Fibroblast of skin of back (primary cell): ENCODE data around the gene DMKN. TPM values are rescaled to one million over a fixed set of nuclear protein-coding genes. Genes with fewer than 3 reads are reported as not detected.
A peak's percentile ranks its signal among the peaks of the same experiment; 100 is the strongest.

Experiments used
- DNase-seq: peaks from one replicate; pipeline ENCODE4 v3.0.0-alpha.2; 2013
- polyA plus RNA-seq, 2 experiments: library from polyadenylated mRNA; unstranded; fragments of 120-200 nt; gene quantifications; one replicate each; pipeline ENCODE4 v1.2.1, GENCODE V29; 2013; ENCODE audit not compliant: insufficient read length in 2 of 2

The DMKN gene, protein sequence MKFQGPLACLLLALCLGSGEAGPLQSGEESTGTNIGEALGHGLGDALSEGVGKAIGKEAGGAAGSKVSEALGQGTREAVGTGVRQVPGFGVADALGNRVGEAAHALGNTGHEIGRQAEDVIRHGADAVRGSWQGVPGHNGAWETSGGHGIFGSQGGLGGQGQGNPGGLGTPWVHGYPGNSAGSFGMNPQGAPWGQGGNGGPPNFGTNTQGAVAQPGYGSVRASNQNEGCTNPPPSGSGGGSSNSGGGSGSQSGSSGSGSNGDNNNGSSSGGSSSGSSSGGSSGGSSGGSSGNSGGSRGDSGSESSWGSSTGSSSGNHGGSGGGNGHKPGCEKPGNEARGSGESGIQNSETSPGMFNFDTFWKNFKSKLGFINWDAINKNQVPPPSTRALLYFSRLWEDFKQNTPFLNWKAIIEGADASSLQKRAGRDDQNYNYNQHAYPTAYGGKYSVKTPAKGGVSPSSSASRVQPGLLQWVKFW
- polyA plus RNA-seq (2013, experiment 1 of 2; ENCODE audit: insufficient read length): 0.38 TPM
- polyA plus RNA-seq (2013, experiment 2 of 2; ENCODE audit: insufficient read length): 1.3 TPM

DNA sequence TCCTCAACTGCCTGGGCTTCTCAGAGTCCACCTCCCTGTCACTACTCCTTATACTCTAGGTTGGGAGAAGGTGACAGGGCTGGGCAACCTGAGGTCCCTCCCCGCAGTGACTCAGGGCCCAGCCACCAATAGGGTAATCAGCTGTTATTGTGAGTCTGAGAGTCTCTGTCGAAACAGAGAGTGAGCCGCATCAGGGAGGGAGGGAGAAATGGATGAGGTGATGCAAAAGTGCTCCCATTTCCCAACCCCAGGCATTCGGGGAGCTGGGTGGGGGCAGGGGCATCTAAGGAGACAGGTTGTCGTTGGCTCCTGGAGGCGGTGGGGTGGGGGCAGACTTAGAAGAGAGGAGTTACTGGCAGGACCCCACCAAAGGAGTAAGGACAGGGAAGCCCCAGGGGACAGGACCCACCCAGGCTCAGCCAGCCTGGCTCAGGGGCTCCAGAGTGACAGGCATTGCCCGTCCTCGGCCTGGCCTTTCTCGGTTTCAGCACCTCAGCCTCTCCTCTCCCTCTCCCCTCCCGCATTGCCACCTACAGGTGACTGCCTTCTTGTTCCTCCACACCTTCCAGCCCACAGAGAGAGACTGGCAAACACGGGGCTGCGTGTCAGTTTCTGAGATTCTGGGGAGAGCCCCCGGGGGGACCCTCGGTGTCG lies at the start of gene DMKN:
DMKN (minus strand) TSS at position 22 of the 654 bp plus-strand sequence. CDS start 174 bp downstream, outside the sequence.
- DNase-seq: peak; percentile 32

GRCh38 chr19:35562776-35563175 lies 49.3 kb upstream of the DMKN start:
- DNase-seq: no peak

- no peak for DNase-seq
These were observed 48.9 kb upstream of the DMKN start for GRCh38 chr19:35562336-35562735.

DNA sequence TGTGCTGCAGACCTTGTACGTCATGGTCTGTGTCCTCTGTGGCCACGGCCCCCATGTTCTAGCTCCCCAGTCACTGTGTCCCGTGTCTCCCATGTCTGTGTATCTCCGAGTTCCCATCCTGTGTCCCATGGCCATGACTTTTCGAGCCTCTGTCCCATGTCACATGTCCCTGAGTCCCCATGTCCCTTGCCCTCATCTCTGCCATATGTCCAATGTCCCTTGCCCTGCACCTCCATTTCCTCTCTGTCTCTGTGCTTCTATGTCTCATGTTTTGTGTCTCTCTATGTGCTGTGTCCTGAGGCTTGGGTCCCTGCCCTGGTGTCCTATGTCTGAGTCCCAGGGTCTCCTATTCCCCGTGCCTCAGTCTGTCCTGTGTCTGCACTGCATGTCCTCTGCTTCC lies 48.0 kb upstream of the DMKN start:
- DNase-seq: no peak

GRCh38 chr19:35560677-35561076 lies 47.2 kb upstream of the DMKN start:
- no peak for DNase-seq

- DNase-seq: no peak
These were observed 46.8 kb upstream of the DMKN start for GRCh38 chr19:35560271-35560670.

DNA sequence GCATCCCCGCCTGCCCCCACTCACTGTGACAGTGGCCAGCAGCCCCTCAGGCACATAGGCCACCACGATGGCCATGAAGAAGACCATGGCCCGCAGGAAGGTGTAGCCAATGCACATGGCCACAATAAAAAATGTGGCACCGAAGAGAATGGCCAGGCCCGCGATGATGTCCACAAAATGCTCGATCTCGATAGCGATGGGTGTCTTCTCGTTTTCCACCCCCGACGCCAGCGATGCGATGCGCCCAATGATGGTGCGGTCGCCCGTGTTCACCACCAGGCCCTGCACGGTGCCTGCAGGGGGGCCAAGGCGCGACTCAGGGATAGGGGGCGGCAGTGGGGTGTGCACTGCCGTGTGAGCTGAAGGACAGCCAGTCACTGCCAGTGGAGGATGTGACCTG lies 46.3 kb upstream of the DMKN start:
- DNase-seq: no peak

- no peak for DNase-seq
These were observed 45.8 kb upstream of the DMKN start for GRCh38 chr19:35559281-35559659.

GRCh38 chr19:35558400-35559280 lies 45.2 kb upstream of the DMKN start:
- DNase-seq: no peak

GRCh38 chr19:35557539-35558399 lies 44.3 kb upstream of the DMKN start:
- peak; percentile 56 for DNase-seq

- DNase-seq: no peak
These were observed 43.5 kb upstream of the DMKN start for GRCh38 chr19:35556846-35557538.

DNA sequence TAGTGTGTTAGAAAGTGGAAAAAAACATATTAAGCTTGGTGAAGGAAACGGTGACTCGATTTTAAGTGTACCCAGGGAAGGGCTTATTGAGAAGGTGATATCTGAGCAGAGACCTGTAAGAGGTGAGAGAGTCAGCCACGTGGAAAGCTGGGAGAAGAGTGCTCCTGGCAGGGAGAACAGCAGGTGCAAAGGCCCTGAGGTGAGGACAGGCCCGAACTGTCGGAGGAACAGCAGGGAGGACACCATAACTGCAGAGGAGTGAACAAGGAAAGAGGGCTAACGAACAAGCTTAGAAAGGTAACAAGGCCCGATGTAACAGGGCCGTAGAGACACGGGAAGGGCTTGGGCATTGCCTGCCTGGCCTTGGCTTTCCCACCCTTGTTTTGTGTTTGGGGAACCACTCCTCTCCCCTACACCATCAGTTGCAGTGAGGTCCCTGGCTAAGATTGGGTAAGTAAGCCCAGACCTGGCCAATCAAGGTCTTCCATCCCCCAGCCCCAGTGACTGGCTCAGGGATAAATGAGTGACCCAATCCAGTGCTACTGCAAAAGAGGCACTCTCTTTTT lies 42.7 kb upstream of the DMKN start:
- no peak for DNase-seq

GRCh38 chr19:35555301-35556005 lies 42.0 kb upstream of the DMKN start:
- DNase-seq: peak; percentile 38

DNA sequence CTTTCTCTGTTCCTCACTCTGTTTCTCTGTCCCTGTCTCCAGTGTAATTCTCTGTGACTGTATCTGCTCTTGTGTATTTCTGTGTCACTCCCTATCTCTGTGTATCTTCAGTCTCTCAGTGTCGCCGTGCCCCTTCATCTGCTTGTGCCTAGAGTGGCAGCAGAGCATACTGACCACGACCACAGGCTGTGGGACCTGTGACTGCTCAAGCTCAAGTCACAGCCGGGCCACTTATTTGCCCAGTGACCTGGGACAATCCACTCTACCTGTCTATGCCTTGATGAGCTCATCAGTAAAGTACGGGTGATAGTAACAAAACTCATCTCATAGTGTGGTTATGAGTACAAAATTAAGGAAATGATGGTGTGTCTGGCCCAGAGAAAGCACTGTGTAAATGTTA lies 40.6 kb upstream of the DMKN start:
- no peak for DNase-seq

DNA sequence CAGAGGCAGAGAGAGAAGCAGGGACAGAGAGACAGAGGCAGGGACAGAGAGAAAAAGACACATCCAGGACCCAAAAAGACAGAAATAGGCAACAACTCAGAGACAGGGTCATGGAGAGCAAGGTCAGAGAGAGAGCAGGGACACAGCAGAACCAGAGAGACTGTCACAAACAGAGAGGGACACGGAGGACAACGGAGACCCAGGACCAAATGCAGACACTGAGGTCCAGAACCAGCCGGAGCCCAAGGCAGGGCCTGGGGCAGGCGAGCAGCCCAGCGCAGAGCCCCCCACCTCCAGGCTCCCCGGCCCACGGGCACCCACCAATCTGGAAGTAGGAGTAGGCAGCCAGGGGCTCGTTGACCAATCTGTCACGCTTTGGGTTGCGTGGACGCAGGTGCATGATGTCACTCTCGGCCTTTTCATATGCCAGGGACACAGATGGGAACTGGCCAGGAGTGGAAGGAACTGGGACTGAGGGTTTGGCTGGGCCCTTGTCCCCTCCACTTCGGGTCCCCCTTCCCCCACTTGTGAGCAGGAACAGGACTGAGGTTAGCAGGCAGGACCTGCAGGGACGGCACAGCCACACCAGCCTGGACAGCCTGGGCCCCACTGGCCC lies 40.0 kb upstream of the DMKN start:
- DNase-seq: no peak

GRCh38 chr19:35552534-35553384 lies 39.3 kb upstream of the DMKN start:
- DNase-seq: no peak

GRCh38 chr19:35551091-35551810 lies 37.8 kb upstream of the DMKN start:
- no peak for DNase-seq
